IPS-NIHi11 (cell line): ENCODE data around the gene PTTG2.

Source experiments
- DNase-seq: peaks from one replicate; pipeline ENCODE4 v3.0.0; 2012; ENCODE audit warnings: mixed read lengths, low spot score

Gene PTTG2

GRCh38 chr4:38009949-38010348 is 49.8 kb downstream of the PTTG2 start:
- no peak for DNase-seq
